H1 (cell line): ENCODE data around the gene UCP1. TPM values are rescaled to one million over a fixed set of nuclear protein-coding genes. Genes with fewer than 3 reads are reported as not detected.

Source experiments
- CBX8 ChIP-seq: fragments of 300-800, 300-1000 bp; sonication (generic); IDR thresholded peaks from 2 replicates; pipeline ENCODE4 v1.7.1; 2016; ENCODE audit warnings: low read depth, low read length, borderline replicate concordance
- CTBP2 ChIP-seq: IDR thresholded peaks from 2 replicates; pipeline ENCODE4 v1.7.0; 2011; ENCODE audit warnings: borderline replicate concordance, mild to moderate bottlenecking, moderate library complexity, mixed read lengths, low read length; ENCODE audit not compliant: insufficient read depth, insufficient read length
- RXRA ChIP-seq: IDR thresholded peaks from 2 replicates; pipeline ENCODE4 v1.6.1; 2011; ENCODE audit warnings: low read depth, mild to moderate bottlenecking, low read length, moderate library complexity; ENCODE audit not compliant: insufficient read depth
- SAP30 ChIP-seq: fragments of 300-600 bp; sonication (generic); IDR thresholded peaks from 2 replicates; pipeline ENCODE4 v1.7.1; 2012; ENCODE audit warnings: low read length, moderate library complexity, mild to moderate bottlenecking, inconsistent platforms; ENCODE audit not compliant: insufficient read depth, insufficient replicate concordance
- TAF1 ChIP-seq: IDR thresholded peaks from 2 replicates; pipeline ENCODE4 v1.6.1; 2011; ENCODE audit warnings: mild to moderate bottlenecking, low read depth, low read length
- polyA plus RNA-seq, 7 experiments: library from polyadenylated mRNA; depleted of rRNA in 3 of 7; stranded (reverse) in 5 of 7; unstranded in 2 of 7; fragments of >200 nt in 5 of 7; fragments of 200-250 nt in 2 of 7; gene quantifications; 1 replicate in 5 of 7; 2 replicates in 1 of 7; 4 replicates in 1 of 7; pipeline versions ENCODE4 v1.2.1 to v1.2.3, GENCODE V29; 2011 to 2013; ENCODE audit warnings: missing spikeins in 2 of 7, mixed read lengths in 2 of 7
- total RNA-seq: library from RNA; stranded (reverse); fragmentation: NEBNext Ultra II Directional; extraction: Animal tissue kit (Norgen Biotek cat#: 25700); gene quantifications from 2 replicates; pipeline ENCODE4 v1.2.1, GENCODE V29; 2021
- TF ChIP-seq, protein P1 (sequence below): IDR thresholded peaks from 2 replicates; pipeline ENCODE4 v1.6.1; 2012; ENCODE audit warnings: low read length, inconsistent platforms

Gene UCP1
- total and polyA plus RNA-seq, 2 of the 8 experiments (the other 6 are each of a cell fraction or from before 2014, with no cell fraction given): 0.20 to 0.44 TPM

DNA sequence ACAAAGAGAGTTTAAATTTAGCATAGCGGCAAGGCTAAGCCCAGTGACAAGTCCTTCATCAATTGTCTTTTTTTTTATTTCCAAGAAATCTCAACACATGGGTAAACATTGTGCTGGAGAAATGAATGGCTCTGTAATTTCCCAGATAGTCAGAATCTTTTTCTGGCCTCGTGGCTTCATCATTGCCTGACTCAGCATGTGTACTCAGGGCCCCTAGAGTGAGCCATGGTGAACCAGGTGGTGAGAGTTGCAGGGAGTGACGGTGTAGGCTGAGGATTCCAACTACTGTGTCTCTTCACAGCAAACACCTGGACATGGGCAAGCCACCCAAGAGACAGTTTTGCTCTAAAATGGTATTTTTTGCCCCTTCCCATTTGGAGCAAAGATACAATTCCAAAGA lies 43.1 kb upstream of the UCP1 start (continued):
- TF ChIP-seq CTBP2 (no peak), RXRA (no peak), TAF1 (no peak), SAP30 (no peak), CBX8 (no peak)
- TF ChIP-seq, protein P1, sequence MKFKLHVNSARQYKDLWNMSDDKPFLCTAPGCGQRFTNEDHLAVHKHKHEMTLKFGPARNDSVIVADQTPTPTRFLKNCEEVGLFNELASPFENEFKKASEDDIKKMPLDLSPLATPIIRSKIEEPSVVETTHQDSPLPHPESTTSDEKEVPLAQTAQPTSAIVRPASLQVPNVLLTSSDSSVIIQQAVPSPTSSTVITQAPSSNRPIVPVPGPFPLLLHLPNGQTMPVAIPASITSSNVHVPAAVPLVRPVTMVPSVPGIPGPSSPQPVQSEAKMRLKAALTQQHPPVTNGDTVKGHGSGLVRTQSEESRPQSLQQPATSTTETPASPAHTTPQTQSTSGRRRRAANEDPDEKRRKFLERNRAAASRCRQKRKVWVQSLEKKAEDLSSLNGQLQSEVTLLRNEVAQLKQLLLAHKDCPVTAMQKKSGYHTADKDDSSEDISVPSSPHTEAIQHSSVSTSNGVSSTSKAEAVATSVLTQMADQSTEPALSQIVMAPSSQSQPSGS: no peak
- TF ChIP-seq, all 59 proteins: peak for 0
